DOHH2 (cell line): ENCODE data around the gene SH2B2.
"Not testable (repeated sequence)": the region's sequence is repeated elsewhere in the genome, so short reads cannot be mapped to it uniquely, and the experiment has no call there.

Experiments used
- H3F3A ChIP-seq: fragments of 200-600 bp; sonication (generic), shearing (Covaris generic); 2 replicates; pipeline ENCODE4 v1.6.0; 2016; ENCODE audit warnings: antibody characterized with exemption, mild to moderate bottlenecking; ENCODE audit not compliant: control insufficient read depth, insufficient read depth
- H3K27ac ChIP-seq: fragments of 200-600 bp; sonication (generic); 2 replicates; pipeline ENCODE4 v1.5.1; 2014; ENCODE audit warnings: low read depth, mild to moderate bottlenecking, low read length, moderate library complexity
- H3K27me3 ChIP-seq: fragments of 200-600 bp; sonication (generic); 2 replicates; pipeline ENCODE4 v1.6.1; 2014; ENCODE audit warnings: mild to moderate bottlenecking, low read length, mixed read lengths; ENCODE audit not compliant: control insufficient read depth
- H3K36me3 ChIP-seq: fragments of 200-600 bp; sonication (generic); 2 replicates; pipeline ENCODE4 v1.6.1; 2014; ENCODE audit warnings: mild to moderate bottlenecking, low read length, moderate library complexity, mixed read lengths; ENCODE audit not compliant: control insufficient read depth
- H3K4me1 ChIP-seq: fragments of 200-600 bp; sonication (generic); 2 replicates; pipeline ENCODE4 v1.6.1; 2014; ENCODE audit warnings: mild to moderate bottlenecking, low read length, mixed read lengths; ENCODE audit not compliant: control insufficient read depth
- H3K4me2 ChIP-seq: fragments of 200-600 bp; sonication (generic); 2 replicates; pipeline ENCODE4 v1.6.0; 2014; ENCODE audit warnings: mild to moderate bottlenecking, low read length, moderate library complexity
- H3K4me3 ChIP-seq: fragments of 200-600 bp; sonication (generic); 2 replicates; pipeline ENCODE4 v1.5.1; 2014; ENCODE audit warnings: mild to moderate bottlenecking, low read length, mixed read lengths
- H3K79me2 ChIP-seq: fragments of 200-600 bp; sonication (generic); 2 replicates; pipeline ENCODE4 v1.6.1; 2014; ENCODE audit warnings: mild to moderate bottlenecking, low read length, mixed read lengths; ENCODE audit not compliant: control insufficient read depth
- H3K9me2 ChIP-seq: fragments of 200-600 bp; sonication (generic); replicated peaks from 2 replicates; pipeline ENCODE4 v1.6.1; 2014; ENCODE audit warnings: mild to moderate bottlenecking, low read length, mixed read lengths; ENCODE audit not compliant: control insufficient read depth
- H3K9me3 ChIP-seq: fragments of 200-600 bp; sonication (generic); 2 replicates; pipeline ENCODE4 v1.6.1; 2014; ENCODE audit warnings: antibody characterized with exemption, low read length, mixed read lengths; ENCODE audit not compliant: control insufficient read depth, insufficient read depth
- H4K20me1 ChIP-seq: fragments of 200-600 bp; sonication (generic); 2 replicates; pipeline ENCODE4 v1.6.0; 2014; ENCODE audit warnings: low read depth, mild to moderate bottlenecking, antibody characterized with exemption, low read length, moderate library complexity; ENCODE audit not compliant: control insufficient read depth, insufficient read depth

SH2B2 gene

GRCh38 chr7:102329366-102329765, 42.7 kb downstream of the SH2B2 start:
- Histone ChIP-seq H3K4me3 (peak overlapping the region; percentile 92), H3K4me2 (peak overlapping the region; percentile 83), H3K27ac (peak overlapping the region; percentile 93), H3K79me2 (peaks cover 92% of the 10 kb centered on the region), H3F3A (peaks cover 51% of the 10 kb centered on the region), H3K4me1 (peaks cover 71% of the 10 kb centered on the region), H3K36me3 (peaks cover 41% of the 10 kb centered on the region)
- not testable (repeated sequence) for H3K9me3 ChIP-seq, H3K27me3 ChIP-seq, H3K9me2 ChIP-seq, H4K20me1 ChIP-seq

DNA sequence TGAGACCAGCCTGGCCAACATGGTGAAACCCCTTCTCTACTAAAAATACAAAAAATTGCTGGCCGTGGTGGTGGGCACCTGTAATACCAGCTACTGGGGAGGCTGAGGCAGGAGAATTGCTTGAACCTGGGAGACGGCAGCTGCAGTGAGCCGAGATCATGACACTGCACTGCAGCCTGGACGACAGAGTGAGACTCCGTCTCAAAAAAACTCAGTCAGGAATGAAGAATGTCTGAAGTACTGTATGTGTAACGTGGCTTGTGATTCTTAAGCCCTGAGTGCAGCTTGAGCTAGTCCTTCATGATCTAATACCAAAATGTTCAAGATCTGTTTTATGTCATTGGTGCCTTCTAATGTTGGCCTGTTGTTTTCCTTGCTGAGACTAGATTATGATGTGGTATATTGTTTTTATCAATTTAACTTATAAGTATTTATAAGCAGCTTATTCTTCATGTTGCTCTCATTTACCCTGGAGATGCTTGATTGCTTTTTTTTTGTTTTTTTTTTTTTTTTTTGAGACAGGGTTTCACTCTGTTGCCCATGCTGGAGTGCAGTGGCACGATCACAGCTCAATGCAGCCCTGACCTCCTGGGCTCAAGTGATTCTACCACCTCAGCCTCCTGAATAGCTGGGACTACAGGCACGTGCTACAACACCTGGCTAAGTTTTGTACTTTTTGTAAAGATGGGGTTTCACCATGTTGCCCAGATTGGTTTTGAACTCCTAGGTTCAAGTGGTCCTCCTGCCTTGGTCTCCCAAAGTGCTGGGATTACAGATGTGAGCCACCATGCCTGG, 44.2 kb downstream of the SH2B2 start:
- H3K9me2 ChIP-seq, H3K27me3 ChIP-seq, H4K20me1 ChIP-seq, H3K9me3 ChIP-seq: not testable (repeated sequence)
- Histone ChIP-seq H3K79me2 (peaks cover 80% of the 10 kb centered on the region), H3K4me3 (peak overlapping the region; percentile 92), H3K27ac (peak overlapping the region; percentile 93), H3K4me2 (peak overlapping the region; percentile 83), H3K4me1 (peaks cover 76% of the 10 kb centered on the region), H3F3A (peaks cover 56% of the 10 kb centered on the region), H3K36me3 (peaks cover 26% of the 10 kb centered on the region)

GRCh38 chr7:102335574-102335973, 48.9 kb downstream of the SH2B2 start:
- Histone ChIP-seq H3K27ac (peak overlapping the region; percentile 85), H3K4me1 (peaks cover 57% of the 10 kb centered on the region), H3K4me3 (peak overlapping the region; percentile 52), H3K4me2 (peak overlapping the region; percentile 73), H3K79me2 (peaks cover 59% of the 10 kb centered on the region), H3F3A (peaks cover 30% of the 10 kb centered on the region)
- not testable (repeated sequence) for H3K9me3 ChIP-seq, H3K36me3 ChIP-seq, H3K9me2 ChIP-seq, H3K27me3 ChIP-seq, H4K20me1 ChIP-seq

GRCh38 chr7:102337002-102337401, 50.3 kb downstream of the SH2B2 start:
- peak overlapping the region; percentile 77 for H3K4me3 ChIP-seq
- not testable (repeated sequence) for H3K9me3 ChIP-seq, H4K20me1 ChIP-seq, H3K27me3 ChIP-seq, H3K9me2 ChIP-seq
- H3K36me3 ChIP-seq = peaks cover 16% of the 10 kb centered on the region
- peak overlapping the region; percentile 85 for H3K27ac ChIP-seq
- peaks cover 52% of the 10 kb centered on the region for H3K4me1 ChIP-seq
- H3K79me2 ChIP-seq = peaks cover 55% of the 10 kb centered on the region
- H3K4me2 ChIP-seq = peak overlapping the region; percentile 67
- H3F3A ChIP-seq = peaks cover 19% of the 10 kb centered on the region

DNA sequence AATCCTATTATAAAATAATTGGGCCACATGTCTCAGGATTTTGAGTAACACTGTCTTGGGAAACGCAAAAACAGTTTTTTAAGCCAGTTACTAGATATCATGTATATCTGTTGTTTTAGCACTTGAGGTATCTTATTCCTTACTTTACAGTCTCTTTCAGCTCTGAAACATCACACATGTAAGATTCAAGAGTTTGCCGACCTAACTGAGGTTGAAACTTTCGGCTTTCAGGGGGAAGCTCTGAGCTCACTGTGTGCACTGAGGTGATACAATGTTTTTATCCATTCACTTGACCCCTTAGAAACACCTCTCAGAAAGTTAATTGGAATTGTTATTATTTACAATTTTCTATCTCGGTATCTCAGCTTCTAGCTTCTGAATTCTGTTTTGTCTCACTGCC, 50.8 kb downstream of the SH2B2 start:
- H3K36me3 ChIP-seq = peaks cover 18% of the 10 kb centered on the region
- peak overlapping the region; percentile 67 for H3K4me2 ChIP-seq
- not testable (repeated sequence) for H3K9me2 ChIP-seq, H3K9me3 ChIP-seq, H3K27me3 ChIP-seq, H4K20me1 ChIP-seq
- H3K27ac ChIP-seq = peak overlapping the region; percentile 85
- H3K4me1 ChIP-seq = peaks cover 48% of the 10 kb centered on the region
- H3K4me3 ChIP-seq = peak overlapping the region; percentile 77
- peaks cover 54% of the 10 kb centered on the region for H3K79me2 ChIP-seq
- H3F3A ChIP-seq = peaks cover 18% of the 10 kb centered on the region

DNA sequence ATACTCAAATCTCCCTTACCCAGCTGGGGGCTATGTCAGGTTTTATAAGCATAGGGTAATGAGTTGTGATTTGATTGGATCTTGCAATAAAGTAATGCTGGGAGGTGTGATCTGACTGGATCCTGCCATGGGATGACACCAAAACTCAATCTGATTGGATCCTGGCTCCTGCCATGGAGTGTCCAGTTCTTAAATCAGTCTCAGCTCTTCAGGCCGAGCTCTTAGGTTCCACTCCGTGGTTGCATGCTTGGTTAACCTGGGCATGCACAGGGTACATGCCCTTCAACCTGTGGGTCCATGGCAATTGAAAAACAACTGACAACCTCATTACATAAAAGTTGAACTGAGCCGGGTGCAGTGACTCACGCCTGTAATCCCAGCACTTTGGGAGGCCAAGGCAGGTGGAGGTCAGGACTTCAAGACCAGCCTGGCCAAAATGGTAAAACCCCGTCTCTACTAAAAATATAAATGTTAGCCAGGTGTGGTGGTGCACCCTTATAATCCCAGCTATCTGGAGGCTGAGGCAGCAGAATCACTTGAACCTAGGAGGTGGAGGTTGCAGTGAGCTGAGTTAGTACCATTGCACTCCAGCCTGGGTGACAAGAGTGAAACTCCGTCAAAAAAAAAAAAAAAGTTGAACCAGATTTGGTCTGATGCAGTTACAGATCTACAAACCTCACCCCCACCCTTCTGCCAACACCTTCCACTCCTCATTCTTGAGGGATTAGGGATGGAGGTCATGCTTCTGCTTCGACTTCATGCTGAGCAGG, 54.1 kb downstream of the SH2B2 start:
- not testable (repeated sequence) for H3K9me3 ChIP-seq, H3F3A ChIP-seq, H3K9me2 ChIP-seq, H3K27me3 ChIP-seq, H4K20me1 ChIP-seq
- H3K4me3 ChIP-seq = peak overlapping the region; percentile 68
- H3K4me1 ChIP-seq = peaks cover 21% of the 10 kb centered on the region
- H3K36me3 ChIP-seq = peaks cover 28% of the 10 kb centered on the region
- peaks cover 57% of the 10 kb centered on the region for H3K79me2 ChIP-seq
- H3K27ac ChIP-seq = peak overlapping the region; percentile 73
- H3K4me2 ChIP-seq = peak overlapping the region; percentile 72

- H4K20me1 ChIP-seq, H3K27me3 ChIP-seq, H3K27ac ChIP-seq, H3F3A ChIP-seq, H3K4me3 ChIP-seq, H3K4me2 ChIP-seq, H3K4me1 ChIP-seq, H3K9me3 ChIP-seq, H3K9me2 ChIP-seq: not testable (repeated sequence)
- H3K79me2 ChIP-seq = peaks cover 25% of the 10 kb centered on the region
- peaks cover 12% of the 10 kb centered on the region for H3K36me3 ChIP-seq
Observed at GRCh38 chr7:102346983-102347382, 60.3 kb downstream of the SH2B2 start.

DNA sequence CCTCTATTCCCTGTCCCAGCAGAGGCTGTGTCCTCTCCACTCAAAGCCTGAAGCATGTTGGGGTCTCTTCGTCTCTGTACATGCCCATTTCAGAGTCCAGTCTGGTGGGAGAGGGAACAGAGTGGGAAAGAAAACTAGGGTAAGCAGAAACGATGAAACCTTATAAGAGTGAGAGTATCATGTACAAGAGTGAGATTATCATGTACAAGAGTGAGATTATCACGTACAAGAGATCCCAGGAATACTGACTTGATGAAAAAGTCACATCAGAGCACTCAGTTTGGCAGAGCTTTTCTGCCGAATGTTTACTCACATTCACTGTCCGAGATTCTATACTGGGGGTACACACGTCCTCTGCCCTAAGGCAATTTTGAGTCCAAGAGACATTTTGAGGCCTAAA, 69.7 kb downstream of the SH2B2 start, which contains the start of gene SPDYE6:
SPDYE6 (minus strand) TSS at position 101 of the 400 bp plus-strand sequence. CDS start 421 bp downstream, outside the sequence.
- H3K4me1 ChIP-seq, H3K27me3 ChIP-seq, H3K9me2 ChIP-seq, H3K4me3 ChIP-seq, H3K27ac ChIP-seq, H3K4me2 ChIP-seq, H3F3A ChIP-seq, H3K9me3 ChIP-seq, H4K20me1 ChIP-seq, H3K36me3 ChIP-seq: not testable (repeated sequence)
- H3K79me2 ChIP-seq = peaks cover 14% of the 10 kb centered on the region
